Measurements from ENCODE around the gene PPP3CA. TPM values are rescaled to one million over a fixed set of nuclear protein-coding genes. Genes with fewer than 3 reads are reported as not detected.

PPP3CA gene
- total RNA-seq, 1 donor from 2014 or later: 20.5 TPM

DNA sequence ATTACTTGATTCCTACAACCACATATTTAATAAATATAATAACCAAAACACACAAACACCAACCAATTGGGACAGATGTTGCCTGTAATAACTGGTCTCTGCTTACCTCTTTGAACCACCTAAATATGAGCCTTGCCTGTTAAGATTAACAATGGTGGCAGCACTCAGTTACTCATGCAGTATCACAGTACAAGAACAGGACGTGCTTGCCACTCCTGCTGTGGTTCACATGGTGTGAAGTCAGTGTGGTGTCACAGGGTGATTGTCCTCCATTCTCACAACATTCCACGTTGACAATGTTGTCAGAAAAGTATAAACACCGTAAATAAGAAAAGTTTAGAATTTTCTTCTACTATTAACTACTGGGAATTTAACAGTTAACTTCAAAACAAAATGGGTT lies 365.0 kb downstream of the PPP3CA start:
- ATAC-seq (ENCODE audit: poor library complexity) (peak; percentile 27), DNase-seq (no peak)
- intact Hi-C loops (cut with DNase I): no loop called here

DNA sequence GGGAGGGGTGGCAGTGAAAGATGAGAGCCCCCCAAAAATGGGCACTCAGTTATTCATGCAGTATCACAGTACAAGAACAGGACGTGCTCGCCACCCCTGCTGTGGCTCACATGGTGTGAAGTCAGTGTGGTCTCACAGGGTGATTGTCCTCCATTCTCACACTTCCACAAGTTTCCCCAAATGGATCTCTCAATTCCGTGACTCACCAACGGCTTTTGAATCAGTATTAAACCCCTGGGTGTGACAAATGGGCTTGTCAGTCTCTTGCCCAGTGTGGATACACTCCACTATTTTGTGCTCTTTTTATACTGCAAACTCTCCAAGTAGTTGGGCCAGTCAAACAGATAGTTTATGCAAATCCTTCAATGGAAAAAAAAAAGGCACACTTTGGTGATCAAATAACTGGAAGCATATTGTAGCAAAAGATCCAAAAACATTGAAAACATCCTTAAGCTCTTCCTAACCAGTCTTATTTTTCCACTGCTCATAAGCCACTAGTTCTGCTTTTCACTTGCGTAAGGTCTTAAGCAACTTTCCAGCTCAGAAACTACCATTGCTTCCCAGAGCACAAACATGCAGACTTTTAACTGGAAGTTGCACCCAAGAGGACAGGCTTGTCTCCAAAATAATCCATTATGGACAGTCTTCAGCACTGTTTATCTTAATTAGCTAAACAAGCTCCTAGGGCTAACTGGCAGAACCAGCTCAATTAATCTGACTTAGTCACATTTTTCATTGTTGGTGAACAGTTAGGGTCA lies 365.7 kb downstream of the PPP3CA start:
- no peak for DNase-seq
- ATAC-seq (ENCODE audit: poor library complexity): peak; percentile 16
- intact Hi-C loops (cut with DNase I): no loop called here

DNA sequence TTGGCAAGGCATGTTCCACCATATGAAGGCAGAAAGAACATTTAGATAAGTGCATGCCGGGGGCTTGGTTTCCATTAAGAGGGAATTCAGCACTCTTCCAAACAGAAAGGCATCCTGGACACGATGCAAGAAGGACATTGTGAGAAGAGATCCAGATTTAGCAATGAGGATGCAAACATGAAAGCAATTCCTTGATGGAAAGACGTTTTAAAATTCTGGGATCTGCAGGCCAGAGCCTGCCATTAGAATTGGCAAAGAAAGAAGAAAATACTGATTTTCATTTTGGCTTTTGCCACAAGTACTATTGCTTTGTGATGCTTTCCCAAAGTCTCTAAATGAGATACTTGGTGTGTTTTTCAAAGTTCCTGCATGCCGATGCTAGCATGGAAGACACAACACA lies 367.6 kb downstream of the PPP3CA start:
- ATAC-seq (ENCODE audit: poor library complexity): no peak
- intact Hi-C loops (cut with DNase I): no loop called here

DNA sequence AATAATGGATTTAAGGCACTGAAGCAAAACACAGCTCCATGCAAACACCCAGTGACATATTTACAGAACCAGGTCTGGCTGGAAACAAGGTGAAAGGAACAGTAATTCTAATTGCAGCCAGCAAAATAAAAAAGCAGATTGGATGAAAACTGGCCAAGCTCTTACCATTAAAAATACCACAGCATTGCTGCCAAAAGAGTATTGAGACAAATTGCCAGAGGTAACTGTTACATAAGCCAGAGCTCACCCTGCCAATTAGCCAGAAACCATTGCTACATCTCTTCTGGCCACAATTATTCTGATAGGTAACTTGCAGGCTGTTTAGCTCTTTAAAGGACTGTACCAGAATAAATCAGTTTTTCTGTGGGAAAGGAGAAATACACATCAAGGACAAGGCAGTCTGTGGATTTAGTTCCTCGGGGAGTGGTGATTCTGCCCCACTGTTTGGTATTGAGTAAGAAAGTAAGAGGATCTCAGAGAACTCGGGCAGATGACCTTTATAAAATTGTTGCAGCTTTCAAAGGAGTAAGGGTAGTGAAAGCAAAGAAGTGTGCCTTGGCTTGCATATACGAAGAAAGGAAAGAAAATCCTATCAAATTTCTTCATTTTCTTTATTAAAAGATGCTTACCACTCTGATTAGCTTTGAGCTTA lies 369.5 kb downstream of the PPP3CA start:
- intact Hi-C loops (cut with DNase I): no loop called here
- ATAC-seq (ENCODE audit: poor library complexity) (peak; percentile 93), DNase-seq (no peak)

More for the DNA sequence above, 367.6 kb downstream of the PPP3CA start:
- DNase-seq: no peak

DNA sequence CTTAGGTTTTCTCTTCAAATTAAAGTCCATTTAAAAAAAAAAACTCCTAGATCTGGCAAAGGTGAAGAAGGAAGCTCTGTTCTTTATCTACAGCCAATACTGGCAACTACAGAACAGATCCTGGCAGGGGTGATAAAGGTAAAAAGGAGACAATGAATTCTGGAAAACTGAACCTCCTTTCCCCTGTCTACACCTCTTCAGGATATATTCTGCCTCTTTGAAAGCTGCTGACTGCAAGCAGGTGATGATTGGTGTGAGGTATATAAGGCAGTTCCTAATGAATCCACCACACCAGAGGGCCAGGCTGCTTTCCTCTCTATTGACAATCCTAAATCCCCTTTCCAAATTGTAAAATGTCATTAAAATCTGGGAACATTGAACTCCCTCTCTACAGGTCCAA lies 370.1 kb downstream of the PPP3CA start:
- ATAC-seq (ENCODE audit: poor library complexity) (peak; percentile 45), DNase-seq (no peak)
- intact Hi-C loops (cut with DNase I): no loop called here

Small RNA genes lying within 50 kb of the gene (microRNA-seq; reads per million reads assigned to microRNA genes)
- gene MIR1255A: not detected
- gene MIR8066: not detected
